Measurements from ENCODE around the gene ENPP1.

- TF ChIP-seq CTCF (IDR thresholded peaks at IDR 0.05; ENCODE audit: low read depth, low read length, poor library complexity, severe bottlenecking) (no peak), EZH2phosphoT487 (IDR thresholded peaks at IDR 0.05; ENCODE audit: borderline replicate concordance, low read length) (no peak)
These were observed 29.7 kb upstream of the ENPP1 start for GRCh38 chr6:131778169-131778568.

All from DOHH2 (cell line).